Stomach (tissue), 9 donors: Measurements from ENCODE around the gene LTB4R. TPM values are rescaled to one million over a fixed set of nuclear protein-coding genes. Genes with fewer than 3 reads are reported as not detected.

Experiments used
- DNase-seq, 2 donors: peaks; one replicate each; pipeline versions ENCODE4 v3.0.0 to v3.0.0-alpha.2; 2013 to 2019
- H3K27ac ChIP-seq, 5 donors: fragments of 200-600 bp in 4 of 5; sonication (generic) in 4 of 5; one replicate each; pipeline ENCODE4 v1.5.1; 2013 to 2019; ENCODE audit warnings: mild to moderate bottlenecking in 1 of 5, moderate library complexity in 1 of 5
- H3K27me3 ChIP-seq, 3 donors: fragments of 200-600 bp; sonication (generic); one replicate each; pipeline ENCODE4 v1.5.1; 2017 to 2019; ENCODE audit warnings: mixed run types in 1 of 3
- H3K36me3 ChIP-seq, 4 donors: fragments of 200-600 bp; sonication (generic); 1 replicate in 3 of 4; 2 replicates in 1 of 4; pipeline ENCODE4 v1.5.1; 2016 to 2019
- H3K4me1 ChIP-seq, 4 donors: fragments of 200-600 bp; sonication (generic); one replicate each; pipeline ENCODE4 v1.5.1; 2016 to 2019
- H3K4me3 ChIP-seq, 4 donors: fragments of 200-600 bp; sonication (generic) in 3 of 4; one replicate each; pipeline ENCODE4 v1.5.1; 2016 to 2019; ENCODE audit warnings: mild to moderate bottlenecking in 1 of 4
- H3K9me3 ChIP-seq, 4 donors: fragments of 200-600 bp; sonication (generic); one replicate each; pipeline ENCODE4 v1.5.1; 2016 to 2019
- CTCF ChIP-seq, 7 experiments: fragments of 450-650 bp in 4 of 7; fragments of 200-600 bp in 3 of 7; sonication (generic) in 3 of 7; IDR thresholded peaks; one replicate each; pipeline ENCODE4 v1.5.1; 2016 to 2019; ENCODE audit warnings: antibody characterized with exemption in 7 of 7, control low read depth in 2 of 7, mild to moderate bottlenecking in 1 of 7
- EP300 ChIP-seq: sonication (generic); formaldehyde crosslinking; IDR thresholded peaks from one replicate; pipeline ENCODE4 v1.6.1; 2017; ENCODE audit warnings: antibody characterized with exemption
- POLR2A ChIP-seq, 4 donors: fragments of 450-650 bp; IDR thresholded peaks; one replicate each; pipeline ENCODE4 v1.6.1; 2016; ENCODE audit warnings: antibody characterized with exemption in 4 of 4, control low read depth in 2 of 4, mild to moderate bottlenecking in 1 of 4, moderate library complexity in 1 of 4
- POLR2AphosphoS5 ChIP-seq, 3 donors: sonication (generic); formaldehyde crosslinking; IDR thresholded peaks; one replicate each; pipeline ENCODE4 v1.6.1; 2016; ENCODE audit warnings: antibody characterized with exemption in 3 of 3
- WGBS, 5 donors: extraction: QIAGEN DNeasy Blood & Tissue Kit in 3 of 5; methylation state at CpG; one replicate each; pipeline versions ENCODE4 v1.1.5 to v1.1.7; 2013 to 2018; 5-methylcytosine and 5-hydroxymethylcytosine counted together
- intact Hi-C: fragments of 100-400 bp; cut with DNase I; formaldehyde crosslinking; loops from one replicate; pipeline ENCODE4 v1.15.1; 2023; ENCODE audit warnings: low total_unique reads
- polyA plus RNA-seq, 3 donors: library from polyadenylated mRNA; stranded (reverse); fragments of 200-250 nt; gene quantifications; one replicate each; pipeline ENCODE4 v1.2.3, GENCODE V29; 2013
- total RNA-seq, 5 donors: library from RNA; depleted of rRNA; stranded (reverse); fragments of >200 nt; gene quantifications; one replicate each; pipeline versions ENCODE4 v1.1.0 to v1.2.3, GENCODE V29; 2014 to 2016
- donor health status: healthy with polysubstance abuse.
- donor health status: Bipolar disorder and iron deficiency.
- donor health status: healthy.

LTB4R gene
- total and polyA plus RNA-seq, 8 donors: 1.4 to 92.8 (median 21.6) TPM; not detected in 1

- 73 to 82% (median 78%) methylated on average over 6 of the region's 6 CpGs for WGBS, 5 donors
- no peak for DNase-seq
- Histone ChIP-seq H3K4me3 (no peak overlapping the region), H3K9me3 (no peaks in the 10 kb centered on the region), H3K27ac (no peak overlapping the region), H3K36me3 (peaks cover 18 to 61% (median 49%) of the 10 kb centered on the region in 4 donors), H3K4me1 (no peaks in the 10 kb centered on the region), H3K27me3 (no peaks in the 10 kb centered on the region)
- intact Hi-C loops: loop anchor here (10.0 kb wide), 1 partner anchor 45 kb away; the partner anchor contains the start of gene TINF2
- TF ChIP-seq POLR2A (IDR thresholded peaks at IDR 0.05) (no peak), EP300 (no peak), CTCF (IDR thresholded peaks at IDR 0.05) (no peak), POLR2AphosphoS5 (IDR thresholded peaks at IDR 0.05) (no peak)
Observed at GRCh38 chr14:24289649-24290280, 21.5 kb upstream of the LTB4R start.

- Histone ChIP-seq H3K4me1 (no peaks in the 10 kb centered on the region), H3K9me3 (no peaks in the 10 kb centered on the region), H3K36me3 (peaks cover 18 to 71% (median 58%) of the 10 kb centered on the region in 4 donors), H3K4me3 (no peak overlapping the region), H3K27me3 (no peaks in the 10 kb centered on the region), H3K27ac (no peak overlapping the region)
- DNase-seq: no peak
- TF ChIP-seq CTCF (IDR thresholded peaks at IDR 0.05) (no peak), POLR2AphosphoS5 (IDR thresholded peaks at IDR 0.05) (no peak), EP300 (no peak)
- WGBS, 5 donors: 80 to 91% (median 85%) methylated on average over 9 of the region's 9 CpGs
- intact Hi-C loops: loop anchor here (10.0 kb wide), 1 partner anchor 46 kb away; the partner anchor contains the start of gene TINF2
Observed at GRCh38 chr14:24290746-24291145, 20.6 kb upstream of the LTB4R start.

- TF ChIP-seq POLR2AphosphoS5 (IDR thresholded peaks at IDR 0.05) (no peak), CTCF (IDR thresholded peaks at IDR 0.05) (no peak), POLR2A (IDR thresholded peaks at IDR 0.05) (no peak), EP300 (no peak)
- 85 to 93% (median 90%) methylated on average over 3 of the region's 3 CpGs for WGBS, 5 donors
- no peak overlapping the region for H3K4me3 ChIP-seq
- no peaks in the 10 kb centered on the region for H3K9me3 ChIP-seq
- H3K27me3 ChIP-seq: no peaks in the 10 kb centered on the region
- no peak overlapping the region for H3K27ac ChIP-seq
- intact Hi-C loops: loop anchor here (10.0 kb wide), 1 partner anchor 47 kb away; the partner anchor contains the start of gene TINF2
- no peak for DNase-seq
- H3K4me1 ChIP-seq: peaks cover 0 to 4% (median 2%) of the 10 kb centered on the region in 4 donors
- peaks cover 26 to 79% (median 65%) of the 10 kb centered on the region in 4 donors for H3K36me3 ChIP-seq
Observed at GRCh38 chr14:24291446-24292117, 19.7 kb upstream of the LTB4R start.

- TF ChIP-seq CTCF (IDR thresholded peaks at IDR 0.05): no peak
- TF ChIP-seq EP300: no peak
- TF ChIP-seq POLR2AphosphoS5 (IDR thresholded peaks at IDR 0.05): no peak
- TF ChIP-seq POLR2A (IDR thresholded peaks at IDR 0.05): no peak
- H3K36me3 ChIP-seq: peaks cover 26 to 79% (median 65%) of the 10 kb centered on the region in 4 donors
- intact Hi-C loops: loop anchor here (10.0 kb wide), 1 partner anchor 47 kb away; the partner anchor contains the start of gene TINF2
- H3K27me3 ChIP-seq: no peaks in the 10 kb centered on the region
- H3K27ac ChIP-seq: no peak overlapping the region
- no peaks in the 10 kb centered on the region for H3K9me3 ChIP-seq
- WGBS, 5 donors: 92 to 96% (median 94%) methylated on average over 10 to 11 of the region's 11 CpGs
- H3K4me1 ChIP-seq: peaks cover 0 to 11% (median 9%) of the 10 kb centered on the region in 4 donors
- DNase-seq: no peak
- H3K4me3 ChIP-seq: no peak overlapping the region
Observed at GRCh38 chr14:24292118-24292807, 19.0 kb upstream of the LTB4R start.
